ENCODE results near the gene HTR1E.

HTR1E gene

DNA sequence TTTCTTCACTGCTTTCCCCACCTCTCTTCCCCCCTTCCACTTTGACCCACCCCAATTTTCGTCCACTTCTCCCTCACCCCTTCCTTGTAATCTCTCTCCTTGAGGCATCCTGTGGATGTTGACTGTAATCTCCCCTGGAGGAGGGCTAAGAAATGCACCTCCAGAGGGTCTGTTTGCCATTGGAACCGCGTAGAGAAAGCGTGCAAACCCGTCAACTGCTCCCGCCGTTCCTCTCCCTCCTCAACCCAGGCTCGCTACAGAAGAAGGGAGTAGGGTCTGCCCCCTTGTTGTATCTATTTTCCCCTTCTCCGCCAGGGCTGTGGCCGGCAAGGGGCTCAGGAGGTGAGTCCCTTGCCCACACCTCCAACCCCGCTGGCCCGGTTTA lies 502 bp upstream of the HTR1E start:
- no peak for DNase-seq (ENCODE audit: low read depth)
- H3K4me3 ChIP-seq (ENCODE audit: low read depth, low read length): no peak overlapping the region

DNA sequence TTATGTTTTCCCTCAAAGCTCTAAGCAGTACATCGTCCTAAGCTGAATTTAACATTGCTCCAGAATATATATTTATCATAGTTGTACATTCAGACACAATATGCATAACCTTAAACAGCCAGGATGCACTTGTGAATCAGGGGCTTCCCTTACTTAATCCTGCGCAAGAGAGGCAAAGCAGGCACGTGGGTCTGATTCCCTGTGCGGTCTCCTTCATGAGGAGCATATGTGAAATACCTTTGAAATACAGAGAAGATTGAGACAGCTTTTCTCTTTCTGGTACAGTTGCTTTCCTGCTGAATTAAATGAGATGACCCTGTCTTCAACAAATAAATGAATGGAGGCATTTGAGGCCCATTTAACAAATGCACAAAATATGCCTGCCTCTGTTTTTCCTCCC lies 1.5 kb downstream of the HTR1E start:
- H3K4me3 ChIP-seq (ENCODE audit: low read depth, low read length): no peak overlapping the region
- DNase-seq (ENCODE audit: low read depth): no peak
- TF ChIP-seq, protein P1, sequence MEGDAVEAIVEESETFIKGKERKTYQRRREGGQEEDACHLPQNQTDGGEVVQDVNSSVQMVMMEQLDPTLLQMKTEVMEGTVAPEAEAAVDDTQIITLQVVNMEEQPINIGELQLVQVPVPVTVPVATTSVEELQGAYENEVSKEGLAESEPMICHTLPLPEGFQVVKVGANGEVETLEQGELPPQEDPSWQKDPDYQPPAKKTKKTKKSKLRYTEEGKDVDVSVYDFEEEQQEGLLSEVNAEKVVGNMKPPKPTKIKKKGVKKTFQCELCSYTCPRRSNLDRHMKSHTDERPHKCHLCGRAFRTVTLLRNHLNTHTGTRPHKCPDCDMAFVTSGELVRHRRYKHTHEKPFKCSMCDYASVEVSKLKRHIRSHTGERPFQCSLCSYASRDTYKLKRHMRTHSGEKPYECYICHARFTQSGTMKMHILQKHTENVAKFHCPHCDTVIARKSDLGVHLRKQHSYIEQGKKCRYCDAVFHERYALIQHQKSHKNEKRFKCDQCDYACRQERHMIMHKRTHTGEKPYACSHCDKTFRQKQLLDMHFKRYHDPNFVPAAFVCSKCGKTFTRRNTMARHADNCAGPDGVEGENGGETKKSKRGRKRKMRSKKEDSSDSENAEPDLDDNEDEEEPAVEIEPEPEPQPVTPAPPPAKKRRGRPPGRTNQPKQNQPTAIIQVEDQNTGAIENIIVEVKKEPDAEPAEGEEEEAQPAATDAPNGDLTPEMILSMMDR (IDR thresholded peaks at IDR 0.05; ENCODE audit: low read depth, low read length, missing control alignments): no peak

More for the DNA sequence above, 502 bp upstream of the HTR1E start:
- TF ChIP-seq, protein P1 (IDR thresholded peaks at IDR 0.05; ENCODE audit: low read depth, low read length, missing control alignments): no peak

DNA sequence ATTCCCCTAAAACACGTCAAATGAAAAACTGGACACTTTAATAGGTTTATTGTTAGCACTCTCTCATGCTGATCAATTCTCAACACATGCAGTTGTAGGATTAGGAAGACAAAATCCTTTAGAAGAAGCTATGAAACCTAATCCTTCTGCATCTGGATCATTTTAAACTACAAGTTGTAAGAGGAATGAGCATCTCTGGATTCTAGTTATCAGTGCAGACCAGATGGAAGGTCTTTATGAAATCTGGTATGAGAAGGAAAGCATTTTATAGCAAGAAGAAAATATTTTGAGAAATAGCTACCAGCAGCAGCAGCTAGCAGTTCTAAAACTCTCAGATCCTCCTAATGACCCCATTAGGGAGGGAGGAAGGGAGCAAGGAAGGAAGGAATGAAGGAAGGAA lies 4.1 kb downstream of the HTR1E start:
- H3K4me3 ChIP-seq (ENCODE audit: low read depth, low read length): no peak overlapping the region
- no peak for DNase-seq (ENCODE audit: low read depth)
- TF ChIP-seq, protein P1 (IDR thresholded peaks at IDR 0.05; ENCODE audit: low read depth, low read length, missing control alignments): no peak

DNA sequence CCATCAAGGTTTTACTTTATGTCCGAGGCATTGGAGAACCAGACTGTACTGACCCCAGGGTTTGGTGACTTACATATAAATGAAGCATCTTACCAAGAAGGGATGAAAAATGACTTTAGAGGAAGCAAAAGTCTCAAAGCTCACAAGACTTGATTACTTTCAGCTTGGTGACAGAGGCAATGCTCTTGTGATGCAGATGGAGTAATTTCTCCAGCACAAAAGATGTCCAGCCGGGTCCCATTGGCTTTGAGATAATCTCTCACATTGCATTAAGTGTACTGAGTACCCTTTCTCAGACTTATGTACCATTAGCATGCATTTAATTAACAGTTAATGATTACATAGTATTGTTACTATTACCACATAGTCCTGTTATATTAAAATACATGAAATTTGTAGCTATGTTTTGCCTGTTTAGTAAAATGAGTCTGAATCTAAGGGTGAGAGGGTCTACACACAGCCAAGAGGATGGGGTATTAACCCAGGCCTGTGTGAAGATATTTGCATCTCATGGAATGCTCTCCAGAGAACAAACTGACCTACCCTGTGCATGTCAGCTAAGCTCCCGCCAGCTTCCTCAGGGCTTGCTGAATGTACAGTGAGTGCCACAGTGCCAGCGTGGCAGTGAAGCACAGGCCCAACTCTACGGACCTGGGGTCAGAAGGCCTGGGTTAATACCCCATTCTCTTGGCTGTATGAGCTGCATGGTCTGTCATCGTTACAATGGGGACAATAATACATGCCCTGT lies 5.6 kb downstream of the HTR1E start:
- TF ChIP-seq, protein P1 (IDR thresholded peaks at IDR 0.05; ENCODE audit: low read depth, low read length, missing control alignments): no peak
- no peak for DNase-seq (ENCODE audit: low read depth)
- H3K4me3 ChIP-seq (ENCODE audit: low read depth, low read length): no peak overlapping the region

DNA sequence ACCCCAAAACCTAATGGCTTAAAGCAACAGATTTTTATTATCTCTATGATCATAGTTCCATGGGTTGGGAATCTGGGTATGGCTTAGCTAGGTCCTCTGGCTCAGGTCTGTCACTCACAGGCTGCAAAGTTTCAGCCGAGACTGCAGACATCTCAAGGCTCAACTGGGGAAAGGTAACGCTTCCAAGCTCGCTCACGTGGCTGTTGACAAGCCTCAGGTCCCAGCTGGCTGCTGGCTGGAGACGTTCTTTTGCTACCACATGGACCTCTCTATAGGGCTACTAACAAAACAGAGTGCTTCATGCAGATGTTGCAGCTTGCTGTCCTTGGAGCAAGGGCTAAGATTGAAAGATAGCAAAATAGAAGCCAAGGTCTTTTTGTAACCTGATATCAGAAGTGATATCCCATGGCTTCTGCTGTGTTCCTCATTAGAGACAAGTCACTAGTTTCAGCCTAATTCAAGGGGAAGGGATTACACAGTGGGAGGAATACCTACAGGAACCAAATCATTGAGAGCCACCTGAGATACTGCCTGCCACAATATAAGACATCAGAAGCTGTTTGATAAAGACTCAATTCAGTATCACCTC lies 6.6 kb downstream of the HTR1E start:
- no peak for DNase-seq (ENCODE audit: low read depth)
- TF ChIP-seq, protein P1 (IDR thresholded peaks at IDR 0.05; ENCODE audit: low read depth, low read length, missing control alignments): no peak

DNA sequence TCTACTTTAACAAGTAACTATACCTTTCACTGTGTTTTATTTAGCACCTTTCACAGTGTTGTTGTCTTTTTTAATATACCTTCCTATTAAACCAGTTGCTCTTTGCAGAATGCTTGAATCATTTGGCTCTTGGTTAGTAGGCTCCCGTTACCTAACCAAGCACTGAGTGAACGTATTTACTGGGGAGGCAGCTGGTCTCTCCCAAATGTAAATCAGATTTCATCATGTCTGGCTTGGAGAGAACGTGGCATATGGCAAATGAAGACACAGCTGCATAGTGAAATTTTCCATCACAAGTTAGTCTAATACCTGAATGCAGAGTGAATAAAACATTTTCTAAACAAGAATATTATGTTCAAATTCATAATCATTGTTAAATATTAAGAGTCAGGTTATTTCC lies 12.4 kb downstream of the HTR1E start:
- no peak for DNase-seq (ENCODE audit: low read depth)
- H3K4me3 ChIP-seq (ENCODE audit: low read depth, low read length): no peak overlapping the region
- TF ChIP-seq, protein P1 (IDR thresholded peaks at IDR 0.05; ENCODE audit: low read depth, low read length, missing control alignments): no peak

More for the DNA sequence above, 6.6 kb downstream of the HTR1E start:
- H3K4me3 ChIP-seq (ENCODE audit: low read depth, low read length): no peak overlapping the region

DNA sequence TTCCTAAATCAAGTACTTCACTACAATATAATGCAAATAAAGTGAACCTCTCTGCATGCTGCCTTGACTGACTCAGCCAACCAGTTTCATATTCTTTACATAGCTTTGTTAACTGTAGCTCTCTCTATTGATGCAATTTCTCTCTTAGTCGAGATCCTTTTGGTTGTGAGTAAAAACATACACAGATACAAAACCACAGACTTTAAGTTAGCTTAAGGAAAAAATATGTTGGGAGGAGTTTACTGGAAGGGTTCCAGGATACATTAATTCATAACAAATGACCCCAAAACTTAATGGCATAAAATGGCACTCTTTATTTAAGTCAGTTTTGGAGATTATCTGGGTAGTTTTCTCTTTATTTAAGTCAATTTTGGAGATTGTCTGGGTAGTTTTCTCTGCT lies 15.7 kb downstream of the HTR1E start:
- DNase-seq (ENCODE audit: low read depth): no peak
- TF ChIP-seq, protein P1 (IDR thresholded peaks at IDR 0.05; ENCODE audit: low read depth, low read length, missing control alignments): no peak
- no peak overlapping the region for H3K4me3 ChIP-seq (ENCODE audit: low read depth, low read length)
